Keratinocyte (primary cell): ENCODE measurements around the gene SLC16A13. TPM values are rescaled to one million over a fixed set of nuclear protein-coding genes. Genes with fewer than 3 reads are reported as not detected.

Source experiments
- DNase-seq: peaks from one replicate; pipeline ENCODE4 v3.0.0-alpha.2; 2011; ENCODE audit warnings: low read depth, missing footprints, low spot score
- FAIRE-seq: peaks from 2 replicates; lab custom pipeline; 2011; peaks lifted over from hg19 to GRCh38; lab: Jason Lieb, UNC
- H2AFZ ChIP-seq: 2 replicates; pipeline ENCODE4 v1.6.0; 2012; ENCODE audit warnings: low read length, control low read depth, inconsistent platforms; ENCODE audit not compliant: control insufficient read depth
- H3K27ac ChIP-seq: 2 replicates; pipeline ENCODE4 v1.5.1; 2011; ENCODE audit warnings: low read length; ENCODE audit not compliant: control insufficient read depth, insufficient read depth
- H3K27me3 ChIP-seq: 3 replicates; pipeline ENCODE4 v1.6.0; 2011; ENCODE audit warnings: low read length; ENCODE audit not compliant: control insufficient read depth, insufficient read depth; ENCODE audit errors: extremely low read depth
- H3K36me3 ChIP-seq, 2 experiments: 2 replicates in 1 of 2; 3 replicates in 1 of 2; pipeline ENCODE4 v1.5.1; 2011; ENCODE audit warnings: low read length in 2 of 2, mild to moderate bottlenecking in 1 of 2; ENCODE audit not compliant: control insufficient read depth in 2 of 2, insufficient read depth in 2 of 2; ENCODE audit errors: extremely low read depth in 1 of 2
- H3K4me1 ChIP-seq: 3 replicates; pipeline ENCODE4 v1.5.1; 2011; ENCODE audit warnings: low read length; ENCODE audit not compliant: control insufficient read depth, insufficient read depth; ENCODE audit errors: extremely low read depth
- H3K4me2 ChIP-seq: 3 replicates; pipeline ENCODE4 v1.6.0; 2011; ENCODE audit warnings: low read depth, low read length; ENCODE audit not compliant: control insufficient read depth, insufficient read depth; ENCODE audit errors: extremely low read depth
- H3K4me3 ChIP-seq, 3 experiments: fragments of 200-600 bp in 1 of 3; sonication (generic) in 1 of 3; 2 replicates in 2 of 3; 3 replicates in 1 of 3; pipeline ENCODE4 v1.5.1; 2011 to 2016; ENCODE audit warnings: low read length in 3 of 3, mild to moderate bottlenecking in 3 of 3, control low read depth in 2 of 3, inconsistent platforms in 1 of 3, low read depth in 1 of 3, mixed read lengths in 1 of 3, mixed run types in 1 of 3, moderate library complexity in 1 of 3; ENCODE audit not compliant: control insufficient read depth in 2 of 3, insufficient read depth in 2 of 3; ENCODE audit errors: extremely low read depth in 1 of 3
- H3K79me2 ChIP-seq: 2 replicates; pipeline ENCODE4 v1.6.0; 2012; ENCODE audit warnings: low read length; ENCODE audit not compliant: control insufficient read depth, insufficient read depth
- H3K9ac ChIP-seq: 3 replicates; pipeline ENCODE4 v1.6.0; 2011; ENCODE audit warnings: low read length; ENCODE audit not compliant: control insufficient read depth, insufficient read depth; ENCODE audit errors: extremely low read depth
- H3K9me1 ChIP-seq: 3 replicates; pipeline ENCODE4 v1.6.0; 2011; ENCODE audit warnings: low read length; ENCODE audit not compliant: control insufficient read depth, insufficient read depth; ENCODE audit errors: extremely low read depth
- H3K9me3 ChIP-seq: 2 replicates; pipeline ENCODE4 v1.5.1; 2012; ENCODE audit warnings: low read depth, low read length; ENCODE audit not compliant: control insufficient read depth
- H4K20me1 ChIP-seq: 3 replicates; pipeline ENCODE4 v1.6.0; 2011; ENCODE audit warnings: low read length; ENCODE audit not compliant: control insufficient read depth, insufficient read depth; ENCODE audit errors: extremely low read depth
- EZH2 ChIP-seq: IDR thresholded peaks from one replicate; pipeline ENCODE4 v1.6.1; 2012; ENCODE audit warnings: inconsistent platforms, mild to moderate bottlenecking, low read length, moderate library complexity
- dilution Hi-C: fragments of 300-500 bp; cut with MboI; formaldehyde crosslinking; loops from one replicate; pipeline ENCODE4 v1.7.0; 2020; ENCODE audit warnings: low sequenced_read_pairs; ENCODE audit not compliant: extremely low pct_ligation_motif_present
- polyA plus RNA-seq, 5 experiments: library from polyadenylated mRNA; depleted of rRNA in 3 of 5; stranded (reverse) in 3 of 5; stranded (forward) in 1 of 5; unstranded in 1 of 5; fragments of >200 nt; gene quantifications; 1 replicate in 1 of 5; 2 replicates in 3 of 5; 3 replicates in 1 of 5; pipeline versions ENCODE4 v1.2.1 to v1.2.3, GENCODE V29; 2011 to 2012; ENCODE audit warnings: missing spikeins in 2 of 5, low read depth in 1 of 5, low replicate concordance in 1 of 5
- TF ChIP-seq, protein P1 (sequence below), 3 experiments: IDR thresholded peaks in 1 of 3; conservative IDR thresholded peaks in 1 of 3; optimal IDR thresholded peaks in 1 of 3; 2 replicates in 2 of 3; 3 replicates in 1 of 3; pipeline versions ENCODE3 to v1.5.1; 2011; ENCODE audit warnings: low read length in 3 of 3, mild to moderate bottlenecking in 3 of 3, moderate library complexity in 2 of 3, control low read depth in 1 of 3, inconsistent platforms in 1 of 3; ENCODE audit not compliant: insufficient read depth in 2 of 3; ENCODE audit errors: extremely low read depth in 1 of 3

Gene SLC16A13
- polyA plus RNA-seq, 1 donor (not counting 4 experiments of a cell fraction or from before 2014, with no cell fraction given) = 2.7 TPM

DNA sequence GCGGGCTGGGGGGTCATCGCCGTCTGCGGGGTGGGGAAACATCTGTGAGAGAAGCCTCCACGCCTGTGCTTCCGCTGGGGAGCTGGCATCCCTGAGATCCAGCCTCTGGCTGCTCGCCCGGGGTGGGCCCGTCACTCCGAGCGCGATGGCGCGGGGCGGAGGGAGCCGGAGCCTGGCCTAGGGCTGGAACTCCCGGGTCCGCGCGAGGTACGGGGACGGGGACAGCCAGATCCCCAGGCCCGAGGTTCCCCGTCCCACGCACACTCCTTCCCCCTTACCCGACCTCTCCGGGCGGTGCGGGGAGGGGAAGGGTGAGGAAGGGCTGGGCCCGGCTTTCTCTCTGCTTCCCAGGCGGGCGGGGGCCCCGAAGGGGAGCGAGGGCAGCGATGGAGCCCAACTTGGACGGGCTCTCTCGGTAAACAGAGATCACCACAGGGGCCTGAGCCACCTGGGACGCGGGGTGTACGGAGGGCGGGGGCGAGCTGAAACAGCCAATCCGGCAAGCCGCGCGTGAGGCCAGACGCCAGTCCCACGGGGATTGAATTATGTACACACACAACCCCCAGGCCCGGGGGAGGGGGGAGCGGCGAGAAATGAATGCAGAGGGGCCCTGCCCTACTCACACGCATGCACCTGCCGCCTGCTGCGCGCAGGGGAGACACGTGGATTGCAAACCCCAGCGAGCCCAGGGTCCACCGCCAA, 7.8 kb downstream of the SLC16A13 start, which contains the start of gene SLC16A11:
SLC16A11 (minus strand) TSS at position 596 of the 702 bp plus-strand sequence; CDS start at position 17, 579 bp downstream.
- Histone ChIP-seq H3K79me2 (no peaks in the 10 kb centered on the region), H3K4me2 (peak within 1 kb of the TSS; percentile 60), H3K4me3 (peak within 1 kb of the TSS; percentile 21 to 46 (median 35)), H2AFZ (peak within 1 kb of the TSS; percentile 43), H3K9ac (peak within 1 kb of the TSS; percentile 37), H3K27ac (no peak within 1 kb of the TSS), H3K4me1 (peaks cover 31% of the 10 kb centered on the region), H3K9me1 (no peaks in the 10 kb centered on the region), H3K9me3 (no peaks in the 10 kb centered on the region), H3K27me3 (peaks cover 21% of the 10 kb centered on the region), H4K20me1 (no peaks in the 10 kb centered on the region), H3K36me3 (no peaks in the 10 kb centered on the region)
- dilution Hi-C loops = no loop called here
- FAIRE-seq (no peak), DNase-seq (no peak)
- no peak for TF ChIP-seq EZH2
- TF ChIP-seq, protein P1, sequence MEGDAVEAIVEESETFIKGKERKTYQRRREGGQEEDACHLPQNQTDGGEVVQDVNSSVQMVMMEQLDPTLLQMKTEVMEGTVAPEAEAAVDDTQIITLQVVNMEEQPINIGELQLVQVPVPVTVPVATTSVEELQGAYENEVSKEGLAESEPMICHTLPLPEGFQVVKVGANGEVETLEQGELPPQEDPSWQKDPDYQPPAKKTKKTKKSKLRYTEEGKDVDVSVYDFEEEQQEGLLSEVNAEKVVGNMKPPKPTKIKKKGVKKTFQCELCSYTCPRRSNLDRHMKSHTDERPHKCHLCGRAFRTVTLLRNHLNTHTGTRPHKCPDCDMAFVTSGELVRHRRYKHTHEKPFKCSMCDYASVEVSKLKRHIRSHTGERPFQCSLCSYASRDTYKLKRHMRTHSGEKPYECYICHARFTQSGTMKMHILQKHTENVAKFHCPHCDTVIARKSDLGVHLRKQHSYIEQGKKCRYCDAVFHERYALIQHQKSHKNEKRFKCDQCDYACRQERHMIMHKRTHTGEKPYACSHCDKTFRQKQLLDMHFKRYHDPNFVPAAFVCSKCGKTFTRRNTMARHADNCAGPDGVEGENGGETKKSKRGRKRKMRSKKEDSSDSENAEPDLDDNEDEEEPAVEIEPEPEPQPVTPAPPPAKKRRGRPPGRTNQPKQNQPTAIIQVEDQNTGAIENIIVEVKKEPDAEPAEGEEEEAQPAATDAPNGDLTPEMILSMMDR (optimal IDR thresholded peaks at IDR 0.05 in 1 of 3, IDR thresholded peaks at IDR 0.05 in 1 of 3, conservative IDR thresholded peaks at IDR 0.05 in 1 of 3; ENCODE audit: extremely low read depth in 1 of 3, insufficient read depth in 2 of 3, low read length in 3 of 3) = no peak

DNA sequence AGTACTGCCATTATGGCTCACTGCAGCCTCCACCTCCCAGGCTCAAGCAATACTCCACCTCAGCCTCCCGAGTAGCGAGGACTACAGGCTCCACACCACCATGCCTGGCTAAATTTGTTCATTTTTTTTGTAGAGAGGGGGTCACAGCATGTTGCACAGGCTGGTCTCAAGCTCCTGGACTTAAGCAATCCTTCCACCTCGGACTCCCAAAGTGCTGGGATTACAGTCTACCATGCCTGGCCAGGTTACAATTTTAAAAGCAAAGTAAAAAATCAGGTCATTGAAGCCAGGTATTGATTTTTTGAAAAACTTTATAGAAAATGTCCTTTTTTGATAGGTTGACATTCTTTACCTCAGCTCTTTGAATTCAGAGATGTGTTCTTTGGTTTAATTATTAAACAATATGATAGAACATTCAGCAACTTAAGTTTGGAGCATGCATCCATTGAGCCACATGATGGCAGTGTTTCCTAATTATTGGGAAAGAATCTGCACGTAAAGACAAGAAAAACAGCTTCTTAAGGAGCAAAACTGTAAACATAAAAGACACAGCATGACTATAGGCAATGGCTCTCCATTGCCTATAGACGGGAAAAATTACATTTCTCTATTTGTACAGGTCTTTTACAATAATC, 9.8 kb downstream of the SLC16A13 start:
- H3K27ac ChIP-seq = peak overlapping the region; percentile 86
- DNase-seq = no peak
- TF ChIP-seq, protein P1 (optimal IDR thresholded peaks at IDR 0.05 in 1 of 3, IDR thresholded peaks at IDR 0.05 in 1 of 3, conservative IDR thresholded peaks at IDR 0.05 in 1 of 3; ENCODE audit: extremely low read depth in 1 of 3, insufficient read depth in 2 of 3, low read length in 3 of 3) = peak in 2 of 3 experiments; percentile 46 to 69
- TF ChIP-seq EZH2 = no peak
- no peaks in the 10 kb centered on the region for H3K9me1 ChIP-seq
- H3K9me3 ChIP-seq = no peaks in the 10 kb centered on the region
- dilution Hi-C loops = no loop called here
- H3K4me2 ChIP-seq = peak overlapping the region; percentile 99
- H3K4me1 ChIP-seq = peaks cover 29% of the 10 kb centered on the region
- H3K27me3 ChIP-seq = peaks cover 21% of the 10 kb centered on the region
- peak overlapping the region; percentile 38 for H2AFZ ChIP-seq
- no peaks in the 10 kb centered on the region for H3K36me3 ChIP-seq
- H3K79me2 ChIP-seq = no peaks in the 10 kb centered on the region
- H4K20me1 ChIP-seq = no peaks in the 10 kb centered on the region
- H3K9ac ChIP-seq = peak overlapping the region; percentile 62
- FAIRE-seq = no peak
- H3K4me3 ChIP-seq = peak overlapping the region; percentile 20 to 70 (median 48)
